ENCODE measurements around the gene ADAMTS9.

Gene ADAMTS9

GRCh38 chr3:64687086-64687780 is 567 bp downstream of the ADAMTS9 start:
- H3K4me3 ChIP-seq (ENCODE audit: low read depth, low read length), result peak overlapping the region; percentile 43
- DNase-seq (ENCODE audit: low read depth, low spot score), result no peak
- in situ Hi-C loops (cut with HindIII; ENCODE audit: low sequenced_read_pairs), result no loop called here
- TF ChIP-seq CTCF (IDR thresholded peaks at IDR 0.05; ENCODE audit: low read depth, low read length), result no peak

- in situ Hi-C loops (cut with HindIII; ENCODE audit: low sequenced_read_pairs), result no loop called here
- peak overlapping the region; percentile 43 for H3K4me3 ChIP-seq (ENCODE audit: low read depth, low read length)
- DNase-seq (ENCODE audit: low read depth, low spot score), result no peak
- TF ChIP-seq CTCF (IDR thresholded peaks at IDR 0.05; ENCODE audit: low read depth, low read length), result no peak
These were observed 1.3 kb downstream of the ADAMTS9 start for GRCh38 chr3:64686446-64686908.

- peak overlapping the region; percentile 43 for H3K4me3 ChIP-seq (ENCODE audit: low read depth, low read length)
- TF ChIP-seq CTCF (IDR thresholded peaks at IDR 0.05; ENCODE audit: low read depth, low read length), result peak; percentile 42
- in situ Hi-C loops (cut with HindIII; ENCODE audit: low sequenced_read_pairs), result no loop called here
- peak; percentile 90 for DNase-seq (ENCODE audit: low read depth, low spot score)
These were observed 1.9 kb downstream of the ADAMTS9 start for GRCh38 chr3:64685800-64686445.

- DNase-seq (ENCODE audit: low read depth, low spot score), result peak; percentile 60
- no peak for TF ChIP-seq CTCF (IDR thresholded peaks at IDR 0.05; ENCODE audit: low read depth, low read length)
- peak overlapping the region; percentile 43 for H3K4me3 ChIP-seq (ENCODE audit: low read depth, low read length)
These were observed 2.4 kb downstream of the ADAMTS9 start for GRCh38 chr3:64685331-64685799.

GRCh38 chr3:64684715-64685261 is 3.0 kb downstream of the ADAMTS9 start:
- in situ Hi-C loops (cut with HindIII; ENCODE audit: low sequenced_read_pairs), result no loop called here
- no peak for TF ChIP-seq CTCF (IDR thresholded peaks at IDR 0.05; ENCODE audit: low read depth, low read length)
- peak; percentile 10 for DNase-seq (ENCODE audit: low read depth, low spot score)
- peak overlapping the region; percentile 43 for H3K4me3 ChIP-seq (ENCODE audit: low read depth, low read length)

More at GRCh38 chr3:64685331-64685799, 2.4 kb downstream of the ADAMTS9 start:
- in situ Hi-C loops (cut with HindIII; ENCODE audit: low sequenced_read_pairs), result no loop called here

- DNase-seq (ENCODE audit: low read depth, low spot score), result no peak
- no peak overlapping the region for H3K4me3 ChIP-seq (ENCODE audit: low read depth, low read length)
- no peak for TF ChIP-seq CTCF (IDR thresholded peaks at IDR 0.05; ENCODE audit: low read depth, low read length)
- in situ Hi-C loops (cut with HindIII; ENCODE audit: low sequenced_read_pairs), result no loop called here
These were observed 6.0 kb downstream of the ADAMTS9 start for GRCh38 chr3:64681827-64682226.
